KG1 (cell line): ENCODE results near the gene POP5.
A peak's percentile ranks its signal among the peaks of the same experiment; 100 is the strongest.
"Not testable (repeated sequence)": the region's sequence is repeated elsewhere in the genome, so short reads cannot be mapped to it uniquely, and the experiment has no call there.

Experiments
- DNase-seq: peaks from one replicate; lab custom pipeline; 2025; lab: John Stamatoyannopoulos, UW

POP5 gene

GRCh38 chr12:120536064-120536791 lies 45.0 kb downstream of the POP5 start:
- DNase-seq: no peak

GRCh38 chr12:120534703-120535655 lies 46.2 kb downstream of the POP5 start:
- peak; percentile 54 for DNase-seq

GRCh38 chr12:120534203-120534702 lies 46.9 kb downstream of the POP5 start, which contains the start of gene RNF10:
Gene RNF10 (plus strand): TSS chr12:120534356. CDS start chr12:120534812, 456 bp downstream.
- peak; percentile 68 for DNase-seq

- DNase-seq: no peak
These were observed 48.4 kb downstream of the POP5 start for GRCh38 chr12:120532701-120533238.

- DNase-seq: not testable (repeated sequence)
These were observed 50.8 kb downstream of the POP5 start for GRCh38 chr12:120530418-120530761.

GRCh38 chr12:120529641-120530417 lies 51.4 kb downstream of the POP5 start:
- peak; percentile 36 for DNase-seq

GRCh38 chr12:120528861-120529525 lies 52.2 kb downstream of the POP5 start, which contains the start of gene COQ5:
Gene COQ5 (minus strand): TSS chr12:120529158. CDS start chr12:120529141, 17 bp downstream.
- DNase-seq: peak; percentile 72
